GM12891 (cell line): ENCODE data around the gene PIR.

Experiments used
- PAX5 ChIP-seq: IDR thresholded peaks from 2 replicates; pipeline ENCODE4 v1.6.1; 2011; ENCODE audit warnings: low read length, moderate library complexity, mild to moderate bottlenecking; ENCODE audit not compliant: insufficient read depth, severe bottlenecking
- POLR2A ChIP-seq: IDR thresholded peaks from 2 replicates; pipeline ENCODE4 v1.6.1; 2011; ENCODE audit warnings: low read depth, low read length, control low read depth
- POLR2AphosphoS5 ChIP-seq: IDR thresholded peaks from 2 replicates; pipeline ENCODE4 v1.6.1; 2011; ENCODE audit warnings: low read depth, low read length, control low read depth
- POU2F2 ChIP-seq: IDR thresholded peaks from 2 replicates; pipeline ENCODE4 v1.6.1; 2011; ENCODE audit warnings: low read depth, mild to moderate bottlenecking, control low read depth, low read length, moderate library complexity
- SPI1 ChIP-seq: IDR thresholded peaks from 2 replicates; pipeline ENCODE4 v1.6.1; 2011; ENCODE audit warnings: low read depth, low read length, control low read depth
- TAF1 ChIP-seq: IDR thresholded peaks from 2 replicates; pipeline ENCODE4 v1.6.1; 2011; ENCODE audit warnings: low read depth, low read length, control low read depth

DNA sequence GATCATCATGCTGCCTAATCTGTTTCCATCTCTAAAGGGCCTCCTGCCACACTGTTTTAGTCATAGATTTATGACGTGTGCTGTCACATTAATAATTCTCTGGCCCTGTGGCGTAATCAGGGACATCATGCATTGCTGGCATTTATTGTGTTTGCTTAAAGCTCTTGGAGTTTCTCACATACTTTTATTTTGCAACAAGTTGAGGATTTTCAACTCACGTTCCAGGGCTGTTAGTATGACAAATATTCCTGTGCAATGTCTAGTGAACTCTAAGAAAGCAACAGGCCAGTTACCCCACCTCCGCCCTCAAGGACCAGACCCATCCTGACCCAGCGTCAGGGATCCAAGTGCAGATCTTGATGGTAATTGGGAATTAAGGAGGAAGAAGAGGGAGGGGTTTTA, 150.1 kb downstream of the PIR start:
- TF ChIP-seq POLR2A (no peak), SPI1 (no peak), POLR2AphosphoS5 (no peak), TAF1 (no peak), PAX5 (no peak), POU2F2 (no peak)
